ENCODE results near the gene PSAT1. TPM values are rescaled to one million over a fixed set of nuclear protein-coding genes. Genes with fewer than 3 reads are reported as not detected.

The PSAT1 gene
- total and polyA plus RNA-seq, 2 of the 13 experiments (the other 11 are each of a cell fraction or from before 2014, with no cell fraction given), result 135 to 229 TPM

- no peak for TF ChIP-seq ZNF251 (CRISPR knock-in tag; IDR thresholded peaks at IDR 0.05)
- TF ChIP-seq PAF1 (CRISPR knock-in tag; IDR thresholded peaks at IDR 0.05), result no peak
- peak; percentile 26; the same call in 1 of the 2 replicates for TF ChIP-seq ZNF441 (CRISPR knock-in tag; IDR thresholded peaks at IDR 0.05; ENCODE audit: borderline replicate concordance)
- TF ChIP-seq SYNCRIP (IDR thresholded peaks at IDR 0.05; ENCODE audit: insufficient read depth, low read depth, low read length), result no peak
- TF ChIP-seq CCDC6 (CRISPR knock-in tag; IDR thresholded peaks at IDR 0.05), result no peak; the same call in 1 of the 2 replicates
- TF ChIP-seq ZNF235 (CRISPR knock-in tag; IDR thresholded peaks at IDR 0.05; ENCODE audit: borderline replicate concordance), result no peak
- TF ChIP-seq ZNF331 (CRISPR knock-in tag; IDR thresholded peaks at IDR 0.05), result peak; percentile 84
- TF ChIP-seq SMAD9 (CRISPR knock-in tag; IDR thresholded peaks at IDR 0.05), result no peak
- peak; percentile 85 for TF ChIP-seq HMG20A (CRISPR knock-in tag; IDR thresholded peaks at IDR 0.05; ENCODE audit: borderline replicate concordance)
- no peak for TF ChIP-seq KAT2B (IDR thresholded peaks at IDR 0.05; ENCODE audit: borderline replicate concordance, low read depth, low read length)
- TF ChIP-seq KLF12 (CRISPR knock-in tag; IDR thresholded peaks at IDR 0.05; ENCODE audit: borderline replicate concordance), result no peak
- TF ChIP-seq BRD4 (CRISPR knock-in tag; IDR thresholded peaks at IDR 0.05), result no peak
- TF ChIP-seq ZNF451 (CRISPR knock-in tag; IDR thresholded peaks at IDR 0.05), result 0 out of 2 replicates have a peak, but pooled peaks have one; percentile 38
- 0 out of 2 replicates have a peak, but pooled peaks have one; percentile 56 for TF ChIP-seq ERF (CRISPR knock-in tag; IDR thresholded peaks at IDR 0.05)
- TF ChIP-seq ZNF83 (CRISPR knock-in tag; IDR thresholded peaks at IDR 0.05; ENCODE audit: borderline replicate concordance), result no peak
- TF ChIP-seq ZMAT3 (CRISPR knock-in tag; conservative IDR thresholded peaks at IDR 0.05), result no peak
- peak; percentile 68; the same call in 1 of the 2 replicates for TF ChIP-seq JUN (CRISPR knock-in tag; IDR thresholded peaks at IDR 0.05)
- TF ChIP-seq ZMYM4 (CRISPR knock-in tag; IDR thresholded peaks at IDR 0.05), result peak; percentile 90
- TF ChIP-seq THAP9 (CRISPR knock-in tag; IDR thresholded peaks at IDR 0.05; ENCODE audit: borderline replicate concordance), result no peak
- no peak for TF ChIP-seq ZNF30 (CRISPR knock-in tag; IDR thresholded peaks at IDR 0.05)
- TF ChIP-seq KDM5A (IDR thresholded peaks at IDR 0.05; ENCODE audit: borderline replicate concordance, low read length), result no peak
- no peak for TF ChIP-seq HNRNPLL (IDR thresholded peaks at IDR 0.05; ENCODE audit: low read depth, low read length, poor library complexity, severe bottlenecking)
- TF ChIP-seq EZH2 (conservative IDR thresholded peaks at IDR 0.05; ENCODE audit: low read depth, low read length), result no peak
- peak; percentile 91 for TF ChIP-seq NCOA2 (CRISPR knock-in tag; IDR thresholded peaks at IDR 0.05)
- TF ChIP-seq CENPT (CRISPR knock-in tag; IDR thresholded peaks at IDR 0.05; ENCODE audit: low read depth), result no peak
- peak; percentile 56; the same call in 1 of the 2 replicates for TF ChIP-seq TBX2 (CRISPR knock-in tag; IDR thresholded peaks at IDR 0.05; ENCODE audit: borderline replicate concordance)
- no peak for TF ChIP-seq HNRNPL (IDR thresholded peaks at IDR 0.05; ENCODE audit: low read depth, low read length)
- TF ChIP-seq NFYC (CRISPR knock-in tag; IDR thresholded peaks at IDR 0.05), result 0 out of 2 replicates have a peak, but pooled peaks have one; percentile 22
- TF ChIP-seq ZNF136 (CRISPR knock-in tag; IDR thresholded peaks at IDR 0.05; ENCODE audit: low read depth), result no peak
- TF ChIP-seq ZNF569 (CRISPR knock-in tag; IDR thresholded peaks at IDR 0.05; ENCODE audit: borderline replicate concordance), result no peak
- TF ChIP-seq REL (CRISPR knock-in tag; conservative IDR thresholded peaks at IDR 0.05), result no peak
- no peak; the same call in 1 of the 2 replicates for TF ChIP-seq HOXA5 (CRISPR knock-in tag; IDR thresholded peaks at IDR 0.05)
- TF ChIP-seq ZNF3 (CRISPR knock-in tag; IDR thresholded peaks at IDR 0.05), result peak; percentile 34; the same call in 1 of the 2 replicates
These were observed 10.0 kb upstream of the PSAT1 start (continued) for GRCh38 chr9:78286946-78287388.

Measured in HepG2 (cell line).